HL-60/S4 treated with retinoic acid at 250 ng/mL for 4 days and 3 days (cell line): Measurements from ENCODE around the gene CENPP.

Experiments used
- in situ Hi-C: fragments of 300-500 bp; cut with MboI; formaldehyde crosslinking; loops from 2 replicates; pipeline ENCODE4 v1.7.0; 2022; ENCODE audit warnings: low sequenced_read_pairs

The CENPP gene

DNA sequence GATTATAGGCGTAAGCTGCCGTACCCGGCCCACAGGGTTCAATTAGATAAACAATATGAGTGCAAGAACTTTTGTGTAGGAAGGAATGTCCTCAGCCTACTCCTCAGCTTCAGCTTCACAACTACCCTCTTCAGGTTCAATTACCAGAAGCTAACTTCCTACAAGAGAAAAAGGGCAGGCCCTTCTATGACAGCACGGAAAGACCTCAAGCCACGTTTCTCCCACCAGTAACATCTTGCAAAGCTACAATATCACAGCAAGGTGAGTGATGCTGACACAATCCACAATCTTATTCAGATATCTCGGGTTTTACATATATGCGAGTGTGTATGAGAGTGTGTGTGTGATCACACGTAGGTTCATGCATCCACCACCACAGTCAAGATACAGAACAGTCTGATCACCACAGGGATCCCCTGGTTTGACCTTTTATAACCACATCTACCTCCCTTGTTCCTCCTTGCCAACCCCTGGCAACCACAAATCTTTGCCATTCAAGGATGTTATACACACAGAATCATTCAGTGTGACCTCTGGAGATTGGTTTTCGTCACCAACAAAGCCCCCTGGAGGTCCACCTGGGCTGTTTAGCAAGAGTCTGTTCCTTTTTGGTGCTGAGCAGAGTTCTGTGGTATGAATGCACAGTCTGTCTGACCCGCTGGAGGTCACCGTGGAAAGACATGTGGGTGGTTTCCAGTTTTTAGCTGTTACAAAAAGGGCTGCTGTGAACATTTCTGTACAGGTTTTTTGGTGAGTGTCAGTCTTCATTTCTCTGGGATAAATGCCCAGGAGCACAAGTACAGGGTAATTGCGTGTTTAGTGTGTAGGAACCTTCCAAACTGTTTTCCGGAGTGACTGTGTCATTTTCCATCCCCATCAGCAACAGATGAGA, 305.9 kb downstream of the CENPP start:
- in situ Hi-C loops = loop anchor here (25.0 kb wide), 1 partner anchor 494 kb away; no protein-coding TSS in a partner anchor

DNA sequence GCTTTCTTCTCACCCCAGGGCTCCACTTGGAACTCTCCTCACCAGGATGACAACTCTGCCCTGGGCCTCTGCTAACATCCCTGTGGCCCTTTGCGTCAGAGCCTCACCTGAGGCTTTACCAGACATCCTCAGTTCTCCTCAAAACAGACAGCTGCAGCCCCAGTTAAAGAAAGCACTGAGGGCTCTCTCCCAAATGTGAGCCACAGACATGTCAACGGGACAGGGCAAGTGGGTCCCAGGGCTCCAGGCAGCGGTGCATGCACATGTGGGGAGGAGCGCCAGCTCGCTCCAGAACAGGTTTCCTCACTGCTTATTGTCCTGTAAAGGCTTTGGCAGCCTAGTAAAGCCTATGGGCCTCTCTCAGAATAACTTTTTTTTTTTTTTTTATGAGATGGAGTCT, 306.9 kb downstream of the CENPP start:
- in situ Hi-C loops = loop anchor here (25.0 kb wide), 1 partner anchor 495 kb away; no protein-coding TSS in a partner anchor

DNA sequence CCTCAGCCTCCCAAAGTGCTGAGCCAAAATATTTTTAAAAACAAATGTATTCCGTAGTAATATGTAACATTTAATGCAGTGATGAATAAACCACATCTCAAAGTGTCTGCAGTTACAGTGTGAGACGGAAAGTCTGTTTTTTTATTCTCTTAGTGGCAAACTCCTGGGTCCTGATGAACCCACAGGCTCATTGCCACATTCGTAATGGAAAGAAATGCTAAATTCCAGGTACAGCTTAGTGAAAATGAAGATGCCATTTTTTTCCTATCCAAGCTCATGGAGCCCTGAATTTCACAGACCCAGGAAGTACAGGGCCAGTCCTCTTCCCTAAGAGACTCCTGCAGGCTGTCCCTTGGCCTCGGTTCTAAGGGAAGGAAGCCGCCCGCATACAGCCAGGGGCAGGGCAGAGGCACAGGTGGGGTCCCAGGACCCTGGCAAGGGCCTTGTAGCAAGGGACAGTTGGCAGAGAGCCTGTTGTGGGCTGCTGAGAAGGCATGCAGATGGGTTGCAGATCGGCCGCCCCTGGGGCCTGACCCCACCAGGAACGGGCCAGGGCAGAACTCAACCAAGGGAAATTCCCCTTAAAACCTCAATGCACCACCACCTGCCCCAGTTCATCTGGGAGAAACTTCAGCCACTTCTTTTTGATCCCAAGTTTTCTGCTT, 308.0 kb downstream of the CENPP start:
- in situ Hi-C loops = loop anchor here (25.0 kb wide), 1 partner anchor 496 kb away; no protein-coding TSS in a partner anchor

DNA sequence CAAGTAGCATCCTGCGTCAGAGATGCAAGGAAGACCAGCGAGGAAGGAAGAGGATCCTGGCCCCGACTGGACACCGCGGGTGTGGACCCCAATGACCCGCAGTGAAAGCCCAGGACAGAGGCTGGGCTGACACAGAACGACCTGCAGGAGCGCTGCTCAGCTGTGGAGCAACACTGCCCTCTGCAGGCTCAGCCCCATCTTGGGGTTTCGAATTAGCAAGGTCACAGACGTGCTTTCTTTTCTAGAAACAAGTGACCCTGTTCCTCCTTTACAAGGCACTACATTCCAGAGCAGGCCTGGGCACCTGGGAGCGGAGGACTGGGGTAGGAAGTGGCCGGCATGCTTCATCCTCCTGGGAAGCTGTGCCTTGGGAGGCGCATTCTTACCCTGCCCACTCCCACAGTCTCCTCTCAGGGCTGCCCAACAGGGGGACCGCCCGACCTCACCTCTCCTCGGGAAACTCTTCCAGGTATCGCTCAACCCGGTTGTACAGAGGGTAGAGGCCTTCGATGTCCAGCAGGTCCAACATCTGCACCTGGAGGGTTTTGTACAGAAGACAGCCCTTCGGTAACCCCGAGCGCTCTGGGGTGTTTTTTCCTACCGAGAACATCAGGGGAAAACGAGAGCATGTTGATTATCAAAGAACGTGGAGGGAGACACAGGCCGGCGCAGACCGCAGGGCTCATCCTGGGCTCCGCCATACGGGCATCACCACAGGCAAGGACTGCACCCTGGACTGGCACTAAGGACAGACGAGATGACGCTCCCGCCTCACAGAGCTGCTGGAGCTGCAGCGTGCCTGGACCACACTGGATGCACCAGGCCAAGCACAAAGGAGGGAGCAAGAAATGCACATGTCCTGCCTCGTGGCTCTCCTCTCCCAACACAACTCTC, 309.2 kb downstream of the CENPP start:
- in situ Hi-C loops = loop anchor here (25.0 kb wide), 1 partner anchor 498 kb away; no protein-coding TSS in a partner anchor

DNA sequence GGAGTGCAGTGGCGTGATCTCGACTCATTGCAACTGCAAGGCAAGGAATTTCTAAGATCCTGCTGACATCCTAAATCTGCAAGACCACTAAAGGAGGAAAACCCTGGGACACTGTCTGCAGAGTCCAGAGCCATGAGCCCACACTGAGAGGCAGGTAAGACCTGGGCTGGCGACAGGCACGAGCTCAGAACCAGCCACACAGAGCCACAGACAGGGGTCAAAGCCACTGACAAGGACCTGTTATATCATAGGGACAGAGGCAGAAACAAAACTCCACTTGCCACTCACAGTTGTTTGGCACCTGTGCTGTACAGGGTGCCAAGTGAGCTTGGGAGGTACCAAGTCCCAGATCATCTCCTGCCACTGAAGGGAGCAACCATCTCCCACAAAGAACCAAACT, 310.0 kb downstream of the CENPP start:
- in situ Hi-C loops = loop anchor here (25.0 kb wide), 1 partner anchor 498 kb away; no protein-coding TSS in a partner anchor

- in situ Hi-C loops = loop anchor here (25.0 kb wide), 1 partner anchor 499 kb away; no protein-coding TSS in a partner anchor
Measured at GRCh38 chr9:92636627-92637026, 310.9 kb downstream of the CENPP start.

DNA sequence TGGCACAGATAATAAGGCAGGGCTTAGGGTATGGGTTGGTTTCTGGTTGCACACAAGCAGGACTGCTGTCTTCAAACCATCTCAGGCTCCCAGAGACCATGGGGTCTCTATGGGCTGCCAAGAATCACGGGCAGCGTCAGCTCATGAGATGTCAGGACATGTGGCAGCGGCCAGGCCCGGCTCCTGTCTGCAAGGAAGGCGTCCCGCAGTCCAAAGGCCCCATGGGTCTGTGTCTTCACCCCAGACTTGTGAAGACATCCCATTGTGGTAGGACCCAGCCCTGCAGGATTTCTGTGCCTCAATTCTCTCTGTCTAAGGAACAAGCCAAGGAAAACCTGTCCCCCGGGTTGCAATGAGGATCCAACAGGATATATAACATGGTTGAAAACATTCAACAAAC, 311.6 kb downstream of the CENPP start:
- in situ Hi-C loops = loop anchor here (25.0 kb wide), 1 partner anchor 500 kb away; no protein-coding TSS in a partner anchor

GRCh38 chr9:92637886-92638620, 312.3 kb downstream of the CENPP start:
- in situ Hi-C loops = loop anchor here (25.0 kb wide), 1 partner anchor 501 kb away; no protein-coding TSS in a partner anchor

GRCh38 chr9:92638621-92639101, 312.9 kb downstream of the CENPP start:
- in situ Hi-C loops = loop anchor here (25.0 kb wide), 1 partner anchor 501 kb away; no protein-coding TSS in a partner anchor

GRCh38 chr9:92639124-92639523, 313.4 kb downstream of the CENPP start:
- in situ Hi-C loops = loop anchor here (25.0 kb wide), 1 partner anchor 502 kb away; no protein-coding TSS in a partner anchor

GRCh38 chr9:92639791-92640271, 314.1 kb downstream of the CENPP start:
- in situ Hi-C loops = loop anchor here (25.0 kb wide), 1 partner anchor 503 kb away; no protein-coding TSS in a partner anchor

- in situ Hi-C loops = loop anchor here (25.0 kb wide), 1 partner anchor 503 kb away; no protein-coding TSS in a partner anchor
Measured at GRCh38 chr9:92640398-92641091, 314.8 kb downstream of the CENPP start.

DNA sequence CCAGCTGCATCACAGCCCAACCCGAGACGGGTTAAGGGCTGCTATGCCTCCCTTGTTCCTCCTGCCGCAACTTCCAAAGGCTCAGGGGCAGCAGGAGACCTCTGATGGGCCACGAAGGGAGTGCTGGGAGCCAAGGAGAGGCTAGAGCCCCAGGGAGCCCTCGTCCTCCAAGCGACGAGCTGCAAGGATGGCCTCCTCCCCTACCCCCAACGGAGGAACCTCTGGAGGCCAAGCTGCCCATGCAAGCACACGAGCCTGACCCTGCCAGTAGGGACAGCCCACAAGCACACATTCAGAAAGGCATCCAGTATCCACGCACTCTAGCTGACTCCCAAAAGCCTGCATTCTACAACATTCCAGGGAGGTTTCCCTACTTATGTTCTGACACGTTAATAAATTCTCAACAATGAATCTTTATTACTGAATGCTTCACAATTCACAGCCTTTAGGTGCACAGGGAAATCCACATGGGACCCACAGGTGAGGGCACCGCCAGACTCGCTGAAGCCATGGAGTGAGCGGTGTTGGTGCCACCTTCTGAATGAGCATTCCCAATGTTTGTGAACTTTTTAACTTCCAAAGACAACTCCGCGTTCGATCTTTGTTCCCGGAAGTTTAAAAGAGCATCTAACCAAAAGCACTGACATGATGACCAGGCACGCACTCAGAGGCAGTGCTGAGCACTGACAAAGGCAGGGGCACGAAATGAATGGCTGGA, 315.5 kb downstream of the CENPP start:
- in situ Hi-C loops = loop anchor here (25.0 kb wide), 1 partner anchor 504 kb away; no protein-coding TSS in a partner anchor

DNA sequence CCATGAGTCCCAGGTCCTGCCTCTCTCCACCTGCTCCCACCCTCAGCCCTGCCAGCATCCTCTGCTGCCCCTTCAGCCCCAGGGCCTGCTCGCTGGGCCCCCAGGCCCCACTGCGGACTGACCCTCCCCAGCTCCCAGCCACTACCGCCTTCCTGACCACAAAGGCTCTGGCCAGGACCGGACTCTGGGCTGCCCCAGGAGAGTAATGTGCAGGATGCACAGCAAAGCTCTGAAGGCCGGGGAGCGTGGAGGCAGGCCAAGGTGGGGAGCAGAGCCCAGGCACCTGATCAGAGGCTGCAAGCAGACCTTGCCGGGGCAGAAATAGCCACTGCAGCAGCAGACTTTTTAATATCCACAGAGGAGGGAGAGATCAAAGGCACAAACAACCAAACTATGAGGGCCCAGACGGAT, 316.3 kb downstream of the CENPP start:
- in situ Hi-C loops = loop anchor here (25.0 kb wide), 1 partner anchor 505 kb away; no protein-coding TSS in a partner anchor

- in situ Hi-C loops = loop anchor here (25.0 kb wide), 1 partner anchor 505 kb away; no protein-coding TSS in a partner anchor
Measured at GRCh38 chr9:92642564-92642963, 316.8 kb downstream of the CENPP start.

DNA sequence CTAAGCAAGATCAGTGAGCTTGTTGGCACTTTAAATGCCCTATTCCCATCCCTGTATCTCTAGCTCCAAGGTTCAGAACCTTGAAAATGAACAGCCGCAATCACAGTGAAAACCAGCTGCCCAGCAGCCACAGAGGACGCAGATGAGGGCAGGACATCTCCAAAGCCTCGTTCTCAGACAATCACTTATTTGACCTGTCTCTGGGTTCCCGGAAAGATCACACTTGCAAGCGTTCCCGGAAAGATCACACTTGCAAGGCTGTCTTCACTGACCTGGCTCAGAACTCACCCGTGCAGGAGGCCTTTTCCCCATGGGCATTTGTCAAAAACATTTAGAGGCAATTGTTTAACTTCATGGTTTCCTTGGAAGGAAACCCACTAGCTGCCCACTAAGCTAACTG, 318.5 kb downstream of the CENPP start:
- in situ Hi-C loops = loop anchor here (25.0 kb wide), 1 partner anchor 507 kb away; no protein-coding TSS in a partner anchor

DNA sequence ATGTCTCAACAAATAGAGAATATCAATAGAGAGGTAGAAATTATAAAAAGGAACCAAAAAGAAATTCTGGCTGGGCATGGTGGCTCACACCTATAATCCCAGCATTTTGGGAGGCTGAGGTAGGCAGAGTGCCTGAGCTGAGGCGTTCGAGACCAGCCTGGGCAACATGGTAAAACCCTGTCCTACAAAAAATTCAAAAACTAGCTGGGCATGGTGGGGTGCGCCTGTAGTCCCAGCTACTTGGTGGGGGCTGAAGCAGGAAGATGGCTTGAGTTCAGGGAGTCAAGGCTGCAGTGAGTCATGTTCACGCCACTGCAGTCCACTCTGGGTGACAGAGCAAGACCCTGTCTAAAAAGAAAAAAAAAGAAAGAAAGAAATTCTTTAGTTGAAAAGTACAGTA, 319.3 kb downstream of the CENPP start:
- in situ Hi-C loops = loop anchor here (25.0 kb wide), 1 partner anchor 508 kb away; no protein-coding TSS in a partner anchor
